MM.1S (cell line): Measurements from ENCODE around the gene PLEKHJ1.

Experiments
- DNase-seq: peaks from one replicate; pipeline ENCODE4 v3.0.0-alpha.2; 2015
- H2AFZ ChIP-seq: fragments of 300-600 bp; sonication (generic); 2 replicates; pipeline ENCODE4 v1.6.0; 2016; ENCODE audit warnings: antibody characterized with exemption, low read length
- H3F3A ChIP-seq: fragments of 300-600 bp; sonication (generic); 2 replicates; pipeline ENCODE4 v1.6.1; 2016; ENCODE audit warnings: mild to moderate bottlenecking, antibody characterized with exemption, low read length, moderate library complexity, mixed read lengths; ENCODE audit not compliant: insufficient read depth
- H3K27ac ChIP-seq: fragments of 300-600 bp; sonication (generic); 2 replicates; pipeline ENCODE4 v1.5.1; 2016; ENCODE audit warnings: mild to moderate bottlenecking, low read length
- H3K27me3 ChIP-seq: fragments of 300-600 bp; sonication (generic); replicated peaks from 2 replicates; pipeline ENCODE4 v1.6.0; 2016; ENCODE audit warnings: low read length; ENCODE audit not compliant: insufficient read depth
- H3K36me3 ChIP-seq: fragments of 300-600 bp; sonication (generic); replicated peaks from 2 replicates; pipeline ENCODE4 v1.6.1; 2016; ENCODE audit warnings: mild to moderate bottlenecking, low read length, mixed read lengths; ENCODE audit not compliant: insufficient read depth
- H3K4me1 ChIP-seq: fragments of 300-600 bp; sonication (generic); 2 replicates; pipeline ENCODE4 v1.6.1; 2016; ENCODE audit warnings: low read length, mixed read lengths
- H3K4me2 ChIP-seq: fragments of 300-600 bp; sonication (generic); 2 replicates; pipeline ENCODE4 v1.6.0; 2016; ENCODE audit warnings: low read depth, low read length
- H3K4me3 ChIP-seq: fragments of 300-600 bp; sonication (generic); 2 replicates; pipeline ENCODE4 v1.5.1; 2016; ENCODE audit warnings: low read length, mixed read lengths
- H3K79me2 ChIP-seq: fragments of 300-600 bp; sonication (generic); 2 replicates; pipeline ENCODE4 v1.6.1; 2016; ENCODE audit warnings: mixed run types, low read length, mixed read lengths
- H3K9ac ChIP-seq: fragments of 300-600 bp; sonication (generic); 2 replicates; pipeline ENCODE4 v1.6.1; 2016; ENCODE audit warnings: low read length, mixed read lengths
- H3K9me2 ChIP-seq: fragments of 300-600 bp; sonication (generic); replicated peaks from 2 replicates; pipeline ENCODE4 v1.6.1; 2016; ENCODE audit warnings: mild to moderate bottlenecking, low read length, mixed read lengths; ENCODE audit not compliant: insufficient read depth
- H3K9me3 ChIP-seq: fragments of 300-600 bp; sonication (generic); replicated peaks from 2 replicates; pipeline ENCODE4 v1.6.1; 2016; ENCODE audit warnings: mild to moderate bottlenecking, low read length, mixed read lengths; ENCODE audit not compliant: insufficient read depth
- H4K20me1 ChIP-seq: fragments of 300-600 bp; sonication (generic); 2 replicates; pipeline ENCODE4 v1.6.1; 2016; ENCODE audit warnings: mild to moderate bottlenecking, low read length, moderate library complexity, mixed read lengths; ENCODE audit not compliant: insufficient read depth
- EZH2 ChIP-seq: fragments of 300-600 bp; sonication (generic); optimal IDR thresholded peaks from 2 replicates; pipeline ENCODE3; 2017; ENCODE audit warnings: low read depth, mild to moderate bottlenecking, antibody characterized with exemption, low read length, mixed read lengths
- EZH2phosphoT487 ChIP-seq: fragments of 300-600 bp; sonication (generic); IDR thresholded peaks from 2 replicates; pipeline ENCODE4 v1.6.1; 2018; ENCODE audit warnings: antibody characterized with exemption, low read length
- TF ChIP-seq, protein P1 (sequence below): fragments of 300-600 bp; sonication (generic); IDR thresholded peaks from 2 replicates; pipeline ENCODE4 v1.5.1; 2016; ENCODE audit warnings: antibody characterized with exemption, low read length, mixed read lengths

PLEKHJ1 gene

DNA sequence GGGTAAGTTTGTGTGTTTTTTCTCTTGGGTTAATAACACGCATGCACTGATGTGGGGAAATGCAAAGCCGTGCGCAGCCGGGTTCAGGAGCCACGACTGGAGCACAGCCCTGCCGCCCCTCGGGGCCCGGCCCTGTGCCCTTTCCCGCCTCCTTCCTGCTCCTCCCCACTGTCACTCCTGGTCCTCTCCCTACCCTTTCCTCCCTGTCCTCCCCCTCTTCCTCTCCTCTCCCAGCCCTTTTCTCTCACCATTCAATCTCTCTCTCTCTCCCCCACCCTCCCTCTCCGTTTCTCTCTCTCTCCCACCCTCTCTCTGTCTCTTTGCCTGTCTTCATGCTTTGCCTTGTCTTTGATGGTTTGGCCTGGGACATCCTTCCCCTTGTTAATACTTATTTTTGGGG, 27.2 kb downstream of the PLEKHJ1 start:
- TF ChIP-seq, protein P1, sequence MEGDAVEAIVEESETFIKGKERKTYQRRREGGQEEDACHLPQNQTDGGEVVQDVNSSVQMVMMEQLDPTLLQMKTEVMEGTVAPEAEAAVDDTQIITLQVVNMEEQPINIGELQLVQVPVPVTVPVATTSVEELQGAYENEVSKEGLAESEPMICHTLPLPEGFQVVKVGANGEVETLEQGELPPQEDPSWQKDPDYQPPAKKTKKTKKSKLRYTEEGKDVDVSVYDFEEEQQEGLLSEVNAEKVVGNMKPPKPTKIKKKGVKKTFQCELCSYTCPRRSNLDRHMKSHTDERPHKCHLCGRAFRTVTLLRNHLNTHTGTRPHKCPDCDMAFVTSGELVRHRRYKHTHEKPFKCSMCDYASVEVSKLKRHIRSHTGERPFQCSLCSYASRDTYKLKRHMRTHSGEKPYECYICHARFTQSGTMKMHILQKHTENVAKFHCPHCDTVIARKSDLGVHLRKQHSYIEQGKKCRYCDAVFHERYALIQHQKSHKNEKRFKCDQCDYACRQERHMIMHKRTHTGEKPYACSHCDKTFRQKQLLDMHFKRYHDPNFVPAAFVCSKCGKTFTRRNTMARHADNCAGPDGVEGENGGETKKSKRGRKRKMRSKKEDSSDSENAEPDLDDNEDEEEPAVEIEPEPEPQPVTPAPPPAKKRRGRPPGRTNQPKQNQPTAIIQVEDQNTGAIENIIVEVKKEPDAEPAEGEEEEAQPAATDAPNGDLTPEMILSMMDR: no peak
- TF ChIP-seq EZH2phosphoT487: no peak
- TF ChIP-seq EZH2: no peak
- no peaks in the 10 kb centered on the region for H3K4me1 ChIP-seq
- H3K9ac ChIP-seq: no peak overlapping the region
- no peaks in the 10 kb centered on the region for H4K20me1 ChIP-seq
- H3K4me3 ChIP-seq: no peak overlapping the region
- H3K27me3 ChIP-seq: no peaks in the 10 kb centered on the region
- peaks cover 18% of the 10 kb centered on the region; the same call in 1 of the 2 replicates for H3K36me3 ChIP-seq
- no peak overlapping the region for H2AFZ ChIP-seq
- H3K4me2 ChIP-seq: no peak overlapping the region
- H3K9me3 ChIP-seq: no peaks in the 10 kb centered on the region
- H3K79me2 ChIP-seq: peaks cover 53% of the 10 kb centered on the region
- no peaks in the 10 kb centered on the region for H3K9me2 ChIP-seq
- H3K27ac ChIP-seq: no peak overlapping the region
- DNase-seq: no peak
- H3F3A ChIP-seq: no peaks in the 10 kb centered on the region

DNA sequence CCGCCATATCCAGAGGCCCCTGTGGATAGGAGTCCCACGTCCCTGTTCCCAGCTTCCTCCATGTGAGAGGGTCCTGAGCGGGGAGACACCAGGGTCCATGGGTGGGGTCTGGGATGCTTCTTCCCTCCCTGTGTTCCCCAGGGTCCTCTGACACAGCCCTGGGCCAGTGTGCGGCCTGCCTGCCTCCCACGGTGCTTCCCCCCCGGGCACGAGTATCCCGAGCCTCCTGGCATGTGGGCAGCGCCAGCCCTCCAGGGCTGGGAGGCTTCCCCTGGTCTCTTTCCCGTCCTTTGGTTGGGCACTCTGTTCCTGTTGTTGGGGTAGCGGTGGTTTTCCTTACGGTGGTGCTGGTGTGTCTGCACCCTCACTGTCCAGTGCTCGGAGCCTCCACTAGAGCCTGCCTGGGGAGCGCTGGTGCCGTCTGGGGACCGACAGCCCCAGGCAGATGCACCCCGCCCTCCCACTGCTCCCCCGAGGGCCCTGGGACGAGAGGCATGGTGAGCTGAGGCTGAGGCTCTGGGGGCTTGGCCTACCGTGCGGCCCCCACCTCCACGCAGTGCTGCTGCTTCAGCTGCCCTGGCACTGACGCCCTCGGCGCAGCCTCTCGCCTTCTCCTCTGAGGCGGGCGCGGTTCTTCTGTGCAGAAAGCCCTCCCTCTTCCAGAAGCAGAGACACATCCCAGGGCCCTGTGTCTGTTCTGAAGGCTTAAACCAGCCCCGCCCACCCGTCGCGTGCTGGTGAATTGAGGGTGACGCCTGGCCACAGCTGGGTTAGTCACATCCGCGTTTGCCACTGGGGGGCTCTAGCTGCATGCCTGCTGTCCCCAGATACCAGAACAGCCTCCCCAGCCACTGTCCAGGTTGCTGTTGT, 27.9 kb downstream of the PLEKHJ1 start:
- no peak overlapping the region for H3K9ac ChIP-seq

DNA sequence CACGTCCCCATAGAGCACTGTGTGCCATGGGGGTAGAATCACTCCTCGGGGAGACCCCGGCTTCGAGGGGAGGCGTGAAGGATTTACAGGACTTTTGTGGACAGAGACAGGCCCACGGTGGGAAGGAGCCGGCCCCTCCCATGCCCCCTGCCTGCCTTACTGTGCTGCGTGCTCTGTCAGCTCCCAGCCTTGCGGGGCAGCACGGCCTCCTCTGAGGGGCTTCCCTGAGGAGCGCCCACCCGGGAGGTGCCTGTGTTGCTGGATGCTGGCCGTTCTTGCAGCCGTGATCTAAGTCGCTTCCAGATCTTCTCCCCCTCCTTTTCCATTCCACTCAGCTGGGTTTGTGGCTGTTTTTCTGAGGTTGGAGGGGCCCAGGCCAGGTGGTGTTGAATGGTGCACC, 29.1 kb downstream of the PLEKHJ1 start:
- no peaks in the 10 kb centered on the region for H3K9me3 ChIP-seq
- H3K27me3 ChIP-seq: no peaks in the 10 kb centered on the region
- H3K4me1 ChIP-seq: no peaks in the 10 kb centered on the region
- no peak for DNase-seq
- peaks cover 11% of the 10 kb centered on the region; the same call in 1 of the 2 replicates for H3K36me3 ChIP-seq
- H3K9ac ChIP-seq: no peak overlapping the region
- no peaks in the 10 kb centered on the region for H3K9me2 ChIP-seq
- TF ChIP-seq EZH2 (no peak), EZH2phosphoT487 (no peak)
- TF ChIP-seq, protein P1: no peak
- H3K79me2 ChIP-seq: peaks cover 59% of the 10 kb centered on the region
- no peak overlapping the region for H2AFZ ChIP-seq
- H3K4me3 ChIP-seq: no peak overlapping the region
- H4K20me1 ChIP-seq: no peaks in the 10 kb centered on the region
- H3K27ac ChIP-seq: no peak overlapping the region
- no peaks in the 10 kb centered on the region for H3F3A ChIP-seq
- no peak overlapping the region for H3K4me2 ChIP-seq

More for the DNA sequence above, 27.9 kb downstream of the PLEKHJ1 start:
- no peaks in the 10 kb centered on the region for H4K20me1 ChIP-seq
- H3F3A ChIP-seq: no peaks in the 10 kb centered on the region
- H2AFZ ChIP-seq: no peak overlapping the region
- TF ChIP-seq, protein P1: no peak
- H3K4me2 ChIP-seq: no peak overlapping the region
- no peak for DNase-seq
- H3K27me3 ChIP-seq: no peaks in the 10 kb centered on the region
- H3K4me1 ChIP-seq: no peaks in the 10 kb centered on the region
- no peak overlapping the region for H3K4me3 ChIP-seq
- H3K36me3 ChIP-seq: peaks cover 11% of the 10 kb centered on the region; the same call in 1 of the 2 replicates
- peaks cover 53% of the 10 kb centered on the region for H3K79me2 ChIP-seq
- H3K9me2 ChIP-seq: no peaks in the 10 kb centered on the region
- H3K9me3 ChIP-seq: no peaks in the 10 kb centered on the region
- H3K27ac ChIP-seq: no peak overlapping the region
